Measurements from ENCODE around the gene IL36B.

The IL36B gene

GRCh38 chr2:113084249-113085000, 31.8 kb upstream of the IL36B start:
- in situ Hi-C loops (cut with HindIII; ENCODE audit: low pct_unique_long_range_greater_than_20kb, low sequenced_read_pairs): no loop called here
- peak in 1 of 2 experiments; percentile 27 for DNase-seq (ENCODE audit: low read depth in 1 of 2, low spot score in 1 of 2)
- TF ChIP-seq JUND (IDR thresholded peaks at IDR 0.05; ENCODE audit: low read depth): no peak

DNA sequence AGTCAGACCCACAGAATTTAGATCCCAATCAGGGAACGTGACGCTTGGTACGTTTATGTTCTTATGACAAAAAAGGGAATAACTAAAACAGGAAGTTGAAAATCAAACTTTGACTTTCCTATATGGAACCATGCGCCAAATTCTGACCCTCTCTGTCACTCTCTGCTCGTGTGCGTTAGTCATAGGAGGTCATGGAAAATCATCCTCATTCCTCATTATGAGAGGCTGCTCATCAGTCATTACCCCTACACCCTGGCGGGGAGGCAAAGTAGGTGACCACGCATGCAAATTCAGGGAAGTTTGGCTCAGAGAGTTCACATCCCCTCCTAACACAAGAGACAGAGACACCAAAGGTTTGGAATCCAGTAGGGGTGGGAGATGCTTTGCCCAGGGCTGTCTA, 30.6 kb upstream of the IL36B start:
- in situ Hi-C loops (cut with HindIII; ENCODE audit: low pct_unique_long_range_greater_than_20kb, low sequenced_read_pairs): no loop called here
- no peak for DNase-seq (ENCODE audit: low read depth in 1 of 2, low spot score in 1 of 2)
- no peak for TF ChIP-seq JUND (IDR thresholded peaks at IDR 0.05; ENCODE audit: low read depth)

- DNase-seq (ENCODE audit: low read depth in 1 of 2, low spot score in 1 of 2): no peak
- in situ Hi-C loops (cut with HindIII; ENCODE audit: low pct_unique_long_range_greater_than_20kb, low sequenced_read_pairs): no loop called here
- no peak for TF ChIP-seq JUND (IDR thresholded peaks at IDR 0.05; ENCODE audit: low read depth)
Measured at GRCh38 chr2:113081488-113082210, 29.0 kb upstream of the IL36B start.

GRCh38 chr2:113080134-113080533, 27.5 kb upstream of the IL36B start:
- in situ Hi-C loops (cut with HindIII; ENCODE audit: low pct_unique_long_range_greater_than_20kb, low sequenced_read_pairs): no loop called here
- no peak for TF ChIP-seq JUND (IDR thresholded peaks at IDR 0.05; ENCODE audit: low read depth)
- peak in 1 of 2 experiments; percentile 55 for DNase-seq (ENCODE audit: low read depth in 1 of 2, low spot score in 1 of 2)

GRCh38 chr2:113079131-113079530, 26.5 kb upstream of the IL36B start:
- in situ Hi-C loops (cut with HindIII; ENCODE audit: low pct_unique_long_range_greater_than_20kb, low sequenced_read_pairs): no loop called here
- DNase-seq (ENCODE audit: low read depth in 1 of 2, low spot score in 1 of 2): peak; percentile 39 to 96
- TF ChIP-seq JUND (IDR thresholded peaks at IDR 0.05; ENCODE audit: low read depth): peak; percentile 55; the same call in 1 of the 2 replicates

- in situ Hi-C loops (cut with HindIII; ENCODE audit: low pct_unique_long_range_greater_than_20kb, low sequenced_read_pairs): no loop called here
- peak in 1 of 2 experiments; percentile 63 for DNase-seq (ENCODE audit: low read depth in 1 of 2, low spot score in 1 of 2)
- no peak for TF ChIP-seq JUND (IDR thresholded peaks at IDR 0.05; ENCODE audit: low read depth)
Measured at GRCh38 chr2:113078350-113078839, 25.7 kb upstream of the IL36B start.

- in situ Hi-C loops (cut with HindIII; ENCODE audit: low pct_unique_long_range_greater_than_20kb, low sequenced_read_pairs): no loop called here
- no peak for TF ChIP-seq JUND (IDR thresholded peaks at IDR 0.05; ENCODE audit: low read depth)
- DNase-seq (ENCODE audit: low read depth in 1 of 2, low spot score in 1 of 2): no peak
Measured at GRCh38 chr2:113077921-113078320, 25.3 kb upstream of the IL36B start.

GRCh38 chr2:113076954-113077669, 24.4 kb upstream of the IL36B start:
- in situ Hi-C loops (cut with HindIII; ENCODE audit: low pct_unique_long_range_greater_than_20kb, low sequenced_read_pairs): no loop called here
- no peak for DNase-seq (ENCODE audit: low read depth in 1 of 2, low spot score in 1 of 2)
- no peak for TF ChIP-seq JUND (IDR thresholded peaks at IDR 0.05; ENCODE audit: low read depth)

- DNase-seq (ENCODE audit: low read depth in 1 of 2, low spot score in 1 of 2): no peak
- TF ChIP-seq JUND (IDR thresholded peaks at IDR 0.05; ENCODE audit: low read depth): no peak
- in situ Hi-C loops (cut with HindIII; ENCODE audit: low pct_unique_long_range_greater_than_20kb, low sequenced_read_pairs): no loop called here
Measured at GRCh38 chr2:113075600-113075999, 22.9 kb upstream of the IL36B start.

GRCh38 chr2:113075030-113075429, 22.4 kb upstream of the IL36B start:
- in situ Hi-C loops (cut with HindIII; ENCODE audit: low pct_unique_long_range_greater_than_20kb, low sequenced_read_pairs): no loop called here

GRCh38 chr2:113073325-113073834, 20.7 kb upstream of the IL36B start:
- no peak for DNase-seq (ENCODE audit: low read depth in 1 of 2, low spot score in 1 of 2)
- TF ChIP-seq JUND (IDR thresholded peaks at IDR 0.05; ENCODE audit: low read depth): no peak
- in situ Hi-C loops (cut with HindIII; ENCODE audit: low pct_unique_long_range_greater_than_20kb, low sequenced_read_pairs): no loop called here

More at GRCh38 chr2:113075030-113075429, 22.4 kb upstream of the IL36B start:
- no peak for DNase-seq (ENCODE audit: low read depth in 1 of 2, low spot score in 1 of 2)
- no peak for TF ChIP-seq JUND (IDR thresholded peaks at IDR 0.05; ENCODE audit: low read depth)

GRCh38 chr2:113072584-113072983, 19.9 kb upstream of the IL36B start:
- in situ Hi-C loops (cut with HindIII; ENCODE audit: low pct_unique_long_range_greater_than_20kb, low sequenced_read_pairs): no loop called here
- DNase-seq (ENCODE audit: low read depth in 1 of 2, low spot score in 1 of 2): no peak
- no peak for TF ChIP-seq JUND (IDR thresholded peaks at IDR 0.05; ENCODE audit: low read depth)

Measured in T47D (cell line).